HT-29 (cell line): Measurements from ENCODE around the gene GOLGA8O. TPM values are rescaled to one million over a fixed set of nuclear protein-coding genes. Genes with fewer than 3 reads are reported as not detected.
"Not testable (repeated sequence)": the region's sequence is repeated elsewhere in the genome, so short reads cannot be mapped to it uniquely, and the experiment has no call there.

Experiments
- DNase-seq: peaks from one replicate; pipeline ENCODE4 v3.0.0-alpha.2; 2015; ENCODE audit warnings: low spot score
- small RNA-seq: library from RNA; depleted of rRNA; stranded (forward); fragments of <200 nt; gene quantifications from one replicate; pipeline ENCODE3, GENCODE V24; 2014
- total RNA-seq: library from RNA; depleted of rRNA; stranded (reverse); fragments of >200 nt; shearing (Covaris generic); gene quantifications from 2 replicates; pipeline ENCODE4 v1.2.3, GENCODE V29; 2014; rRNA removed

GOLGA8O gene, protein sequence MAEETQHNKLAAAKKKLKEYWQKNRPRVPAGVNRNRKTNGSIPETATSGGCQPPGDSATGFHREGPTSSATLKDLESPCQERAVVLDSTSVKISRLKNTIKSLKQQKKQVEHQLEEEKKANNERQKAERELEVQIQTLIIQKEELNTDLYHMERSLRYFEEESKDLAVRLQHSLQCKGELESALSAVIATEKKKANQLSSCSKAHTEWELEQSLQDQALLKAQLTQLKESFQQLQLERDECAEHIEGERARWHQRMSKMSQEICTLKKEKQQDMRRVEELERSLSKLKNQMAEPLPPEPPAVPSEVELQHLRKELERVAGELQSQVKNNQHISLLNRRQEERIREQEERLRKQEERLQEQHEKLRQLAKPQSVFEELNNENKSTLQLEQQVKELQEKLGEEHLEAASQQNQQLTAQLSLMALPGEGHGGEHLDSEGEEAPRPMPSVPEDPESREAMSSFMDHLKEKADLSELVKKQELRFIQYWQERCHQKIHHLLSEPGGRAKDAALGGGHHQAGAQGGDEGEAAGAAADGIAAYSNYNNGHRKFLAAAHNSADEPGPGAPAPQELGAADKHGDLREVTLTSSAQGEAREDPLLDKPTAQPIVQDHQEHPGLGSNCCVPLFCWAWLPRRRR
- not detected in 2 replicates for total RNA-seq

DNA sequence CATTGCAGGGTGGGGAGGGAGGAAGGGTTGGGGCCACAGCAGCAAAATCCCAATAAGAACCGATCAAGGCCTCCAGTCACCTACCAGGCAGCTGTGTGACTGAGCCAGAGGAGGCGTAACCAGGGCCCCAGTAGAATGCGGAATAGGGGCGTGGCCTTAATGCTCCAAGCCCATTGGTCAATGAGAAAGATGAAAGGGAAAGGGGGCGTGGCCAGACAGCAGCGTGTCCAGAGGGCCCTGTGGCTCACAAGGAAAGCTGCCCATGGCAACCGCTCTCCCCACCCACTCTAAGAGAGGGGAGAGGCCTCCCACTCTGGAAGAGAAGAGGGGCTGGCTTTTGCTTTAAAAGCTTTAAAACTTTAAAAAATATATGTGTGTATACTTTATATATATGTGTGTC lies at the start of gene GOLGA8O:
TSS of gene GOLGA8O (minus strand) at position 101 of the 400 bp plus-strand sequence. CDS start at position 3, 98 bp downstream.
- not testable (repeated sequence) for DNase-seq

DNA sequence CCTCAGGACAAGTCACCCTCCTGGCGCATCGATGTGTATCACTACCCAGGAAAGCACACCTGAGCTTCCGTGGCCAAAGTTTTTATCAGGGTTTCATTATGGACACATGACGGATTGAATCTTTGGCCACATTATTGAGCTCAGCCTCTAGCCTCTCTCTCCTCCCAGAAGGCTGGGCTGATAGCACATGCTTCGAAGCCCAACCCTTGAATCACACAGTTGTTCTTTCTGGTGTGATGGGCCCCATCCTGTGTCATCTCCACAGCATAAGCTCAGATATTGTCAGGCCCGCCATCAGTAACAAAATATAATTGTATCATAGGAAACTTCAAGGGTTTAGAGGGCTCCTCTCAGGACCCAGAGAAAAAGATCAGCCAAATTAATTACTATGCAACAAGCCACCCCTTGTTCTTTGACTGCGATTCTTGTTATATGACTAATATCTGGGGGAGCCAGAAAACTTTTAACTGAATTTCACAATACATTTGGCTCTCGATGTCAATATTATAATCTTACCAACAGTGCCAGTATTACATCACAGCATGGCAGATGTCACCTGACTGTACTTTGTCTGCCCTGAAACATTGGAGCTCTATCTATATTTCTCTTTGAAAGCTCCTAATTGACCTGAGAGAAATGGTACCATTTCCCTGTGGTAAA lies 48.8 kb upstream of the GOLGA8O start:
- not testable (repeated sequence) for DNase-seq

- not testable (repeated sequence) for DNase-seq
Measured at GRCh38 chr15:32502946-32503345, 47.5 kb upstream of the GOLGA8O start.

DNA sequence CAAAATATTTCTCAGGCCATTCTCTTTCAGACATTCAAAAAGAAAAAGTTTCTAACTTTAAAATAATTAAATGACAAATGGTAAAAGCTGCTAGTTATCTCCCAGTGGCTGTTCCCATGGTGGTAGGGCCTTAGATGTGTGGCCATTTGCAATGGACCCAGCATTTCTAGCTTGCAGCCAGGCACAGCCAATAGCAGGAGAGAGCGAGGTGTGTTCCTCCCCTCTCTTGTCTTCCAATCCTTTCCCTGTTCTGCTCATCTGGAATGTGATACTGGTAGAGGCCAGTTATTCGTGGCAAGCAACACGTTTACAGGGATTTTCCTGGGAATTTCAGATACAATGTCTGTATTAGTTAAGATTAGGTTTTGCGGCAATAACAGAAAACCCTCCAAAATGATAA lies 37.3 kb upstream of the GOLGA8O start:
- not testable (repeated sequence) for DNase-seq

DNA sequence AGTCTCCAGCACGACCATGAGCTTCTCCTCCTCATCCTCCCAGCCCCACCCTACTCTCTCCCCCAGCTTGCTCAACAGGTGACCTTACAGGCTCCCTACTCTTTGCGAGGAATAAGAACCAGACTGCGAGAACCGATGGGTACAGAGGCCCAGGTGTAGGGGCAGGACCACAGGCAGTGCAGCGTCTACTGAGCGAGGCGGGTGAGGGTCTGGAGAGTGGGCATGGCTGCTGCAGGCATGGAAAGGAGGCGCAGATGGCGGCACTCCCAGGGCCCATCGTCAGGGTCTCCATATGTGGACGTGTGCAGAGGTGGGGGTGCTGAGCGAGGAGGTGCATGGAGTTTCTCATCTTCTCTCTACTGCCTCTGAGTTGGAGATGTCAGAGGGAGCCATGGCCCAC lies 31.0 kb upstream of the GOLGA8O start:
- DNase-seq, result not testable (repeated sequence)

DNA sequence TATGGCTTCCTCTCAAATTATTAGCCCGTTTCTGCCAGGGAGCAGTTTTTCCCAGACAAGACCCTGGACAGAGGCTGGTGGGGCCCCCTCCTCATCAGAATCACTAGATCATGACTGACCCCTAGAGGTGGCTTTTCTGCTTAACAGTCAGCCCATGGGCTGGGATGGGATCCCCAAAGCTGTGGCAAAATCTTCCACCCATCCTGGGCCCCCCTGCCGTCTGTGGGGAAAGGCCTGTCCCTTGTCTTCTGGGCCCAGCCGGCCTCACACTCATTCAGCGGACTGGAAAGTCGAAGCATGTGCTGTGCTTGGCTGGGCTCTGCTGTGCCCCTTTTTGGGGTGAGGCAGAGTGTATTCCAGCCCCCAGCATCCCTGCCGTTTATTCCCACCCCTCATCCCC lies 27.9 kb upstream of the GOLGA8O start:
- not testable (repeated sequence) for DNase-seq

GRCh38 chr15:32481683-32482082 lies 26.2 kb upstream of the GOLGA8O start:
- not testable (repeated sequence) for DNase-seq

DNA sequence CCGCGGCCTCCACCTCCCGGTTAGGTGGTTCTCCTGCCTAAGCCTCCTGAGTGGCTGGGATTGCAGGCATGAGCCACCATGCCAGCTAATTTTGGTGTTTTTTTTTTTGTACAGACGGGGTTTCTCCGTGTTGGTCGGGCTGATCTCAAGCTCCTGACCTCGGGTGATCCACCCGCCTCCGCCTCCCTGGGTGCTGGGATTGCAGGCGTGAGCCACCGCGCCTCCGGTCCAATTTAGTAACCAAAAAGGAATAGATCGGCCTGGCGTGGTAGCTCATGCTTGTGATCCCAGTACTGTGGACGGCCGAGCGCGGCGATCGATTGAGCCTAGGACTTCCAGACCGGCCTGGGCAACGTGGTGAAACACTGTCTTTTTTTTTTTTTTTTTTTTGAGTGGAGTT lies 12.6 kb upstream of the GOLGA8O start:
- not testable (repeated sequence) for DNase-seq

DNA sequence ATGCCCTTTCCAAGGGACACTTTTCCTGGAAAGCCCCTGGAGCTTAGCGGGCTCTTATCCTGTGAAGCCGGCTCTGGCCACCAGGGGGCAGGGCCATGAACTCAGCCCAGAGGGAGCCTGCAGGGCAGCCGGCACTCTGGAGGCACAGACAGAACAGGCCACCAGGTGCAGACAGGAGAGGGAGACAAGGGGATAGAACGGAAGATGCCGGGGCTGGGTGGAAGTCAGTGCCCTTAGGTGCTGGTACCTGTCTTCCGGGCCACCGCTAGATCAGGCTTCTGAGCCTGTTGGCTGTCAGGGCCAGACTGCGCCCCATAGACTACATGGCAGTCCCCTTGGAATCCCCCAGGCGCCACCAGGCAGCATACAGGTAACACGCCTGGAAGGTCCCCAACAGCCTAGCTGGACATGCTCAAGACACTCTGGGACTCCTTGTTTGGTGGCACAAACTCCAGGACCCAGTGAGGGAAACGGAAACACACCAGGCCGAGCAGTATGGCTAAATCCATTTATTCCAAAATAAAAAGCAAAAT lies 14.9 kb downstream of the GOLGA8O start:
- DNase-seq, result not testable (repeated sequence)

DNA sequence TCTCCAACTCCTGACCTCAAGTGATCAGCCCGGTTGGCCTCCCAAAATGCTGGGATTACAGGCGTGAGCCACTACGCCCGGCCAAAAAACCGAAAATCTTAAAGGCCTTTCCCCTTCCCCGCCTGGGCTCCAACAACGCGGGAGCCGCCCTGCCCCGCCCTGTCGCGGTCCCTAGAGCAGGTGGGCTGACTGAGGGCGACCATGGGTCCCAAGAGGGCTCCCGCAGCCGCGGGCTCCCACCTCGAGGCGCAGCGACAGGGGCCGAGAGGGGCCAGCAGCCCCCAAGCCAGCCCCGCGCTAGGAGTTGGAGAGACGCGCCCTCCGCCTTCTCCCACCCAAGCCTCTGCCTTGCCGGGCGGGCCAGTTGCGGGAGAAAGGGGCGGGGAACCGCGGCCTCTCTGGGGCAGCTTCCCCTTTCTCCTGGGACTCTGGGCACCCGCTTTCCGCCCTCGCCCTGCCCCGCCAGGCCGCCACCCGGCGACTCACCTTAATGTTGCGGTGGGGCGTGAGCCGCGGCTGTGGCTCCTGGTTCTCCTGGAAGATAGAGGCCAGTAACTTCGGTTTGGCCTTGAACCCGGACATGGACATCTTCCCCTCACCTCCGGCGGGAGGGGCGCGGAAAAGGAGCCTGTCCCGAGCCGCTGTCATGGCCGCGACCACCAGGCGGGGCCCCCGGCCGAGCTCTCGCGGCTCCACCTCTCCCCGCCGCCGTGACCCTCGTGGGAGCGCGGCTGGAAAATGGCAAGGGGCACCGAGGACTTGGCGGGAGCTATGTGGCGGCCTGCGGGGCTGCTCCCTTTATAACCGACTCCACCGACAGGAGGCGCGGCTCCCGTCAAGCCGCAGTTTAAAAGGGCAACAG lies 21.1 kb downstream of the GOLGA8O start:
- not testable (repeated sequence) for DNase-seq

- DNase-seq, result not testable (repeated sequence)
Measured at GRCh38 chr15:32427635-32428034, 27.8 kb downstream of the GOLGA8O start.

- DNase-seq, result not testable (repeated sequence)
Measured at GRCh38 chr15:32426511-32426910, 28.9 kb downstream of the GOLGA8O start.

DNA sequence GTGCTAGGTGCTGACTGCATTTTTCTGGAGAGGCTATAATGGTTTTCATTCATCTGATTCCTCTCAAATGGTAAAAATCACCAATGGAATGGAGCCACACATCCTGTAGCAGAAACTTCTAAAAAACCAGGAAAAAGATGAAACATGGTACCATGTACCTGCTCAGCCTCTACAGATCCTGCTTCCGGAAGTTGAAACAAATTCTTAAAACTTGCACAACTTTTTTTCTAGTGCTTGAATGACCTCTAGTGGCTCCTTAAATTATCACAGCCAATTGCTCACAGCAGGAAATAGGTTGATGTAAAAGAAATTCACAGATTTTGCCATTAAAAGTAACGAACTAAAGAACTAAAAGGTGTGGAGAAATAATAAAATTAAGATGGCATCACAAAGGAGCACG lies 47.5 kb downstream of the GOLGA8O start:
- DNase-seq, result not testable (repeated sequence)

- DNase-seq, result not testable (repeated sequence)
Measured at GRCh38 chr15:32403192-32403591, 52.2 kb downstream of the GOLGA8O start, which contains the start of gene GOLGA8K. GOLGA8K (minus strand) TSS chr15:32403292; CDS start chr15:32403194, 98 bp downstream.

DNA sequence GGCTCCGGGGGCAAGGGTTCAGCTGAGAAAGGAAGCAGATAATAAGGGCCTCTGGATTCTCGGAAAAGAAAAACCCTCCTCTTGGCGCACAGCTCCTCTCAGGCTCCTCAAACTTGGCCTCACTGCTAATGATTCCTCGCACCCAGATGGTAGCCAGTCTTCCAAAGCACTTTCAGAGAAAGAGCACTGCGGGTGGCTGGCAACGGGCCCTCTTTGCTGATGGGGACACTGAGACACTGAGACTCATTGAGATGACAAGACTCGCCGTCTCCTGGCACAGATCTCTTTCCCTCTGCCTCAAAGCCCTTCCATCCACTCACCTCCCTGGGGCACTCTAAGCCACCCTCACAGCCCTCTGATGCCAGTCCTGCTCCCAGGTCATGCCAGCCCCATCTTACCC lies 58.9 kb downstream of the GOLGA8O start:
- not testable (repeated sequence) for DNase-seq

Small RNA genes within 50 kb of the gene (small RNA-seq; reads per million reads assigned to genes)
- gene AC135983.5 (not detected), gene RF00096 (not detected), gene RN7SL539P (not detected)

Other genes starting within 250 kb of the GOLGA8O start
- gene GOLGA8K, start 52.3 kb downstream of the GOLGA8O start, total RNA-seq, result not detected in 2 replicates
- not detected in 2 replicates for gene GOLGA8N, start 137.8 kb upstream of the GOLGA8O start, total RNA-seq
- 26.4 and 33.9 TPM in 2 replicates for gene ARHGAP11A, start 159.9 kb upstream of the GOLGA8O start, total RNA-seq
- 0.25 and 0.37 TPM in 2 replicates for gene SCG5, start 186.1 kb upstream of the GOLGA8O start, total RNA-seq